Measurements from ENCODE around the gene ZBTB40. TPM values are rescaled to one million over a fixed set of nuclear protein-coding genes. Genes with fewer than 3 reads are reported as not detected.

The ZBTB40 gene
- total RNA-seq, 1 experiment from 2014 or later: 20.4 TPM

DNA sequence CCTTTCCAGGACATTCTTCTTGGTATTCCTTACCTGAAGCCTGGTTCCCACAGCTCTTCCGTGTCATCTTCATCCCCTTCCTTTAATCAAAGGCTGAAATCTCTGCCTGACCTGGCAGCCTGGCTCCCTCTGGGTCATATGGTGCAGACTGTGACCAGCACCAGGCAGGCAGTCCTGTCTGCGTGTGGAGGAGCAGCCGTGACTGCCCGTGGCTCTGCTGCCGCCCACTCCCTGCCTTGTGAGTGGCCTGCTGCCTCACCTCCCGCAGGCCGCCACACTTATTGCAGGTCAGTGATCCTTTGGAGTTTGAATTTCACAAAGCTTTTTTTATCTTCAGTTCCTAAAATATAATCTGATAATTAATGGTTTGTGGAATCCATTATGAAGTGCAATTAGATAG is 75.5 kb downstream of the ZBTB40 start:
- H3K27me3 ChIP-seq (replicated peaks; ENCODE audit: control insufficient read depth, insufficient read depth, low read length): no peaks in the 10 kb centered on the region
- H3K27ac Mint-ChIP-seq (ENCODE audit: unreplicated experiment): no peak overlapping the region
- POLR2A ChIA-PET: no interaction called here
- no peaks in the 10 kb centered on the region for H3K4me1 Mint-ChIP-seq (ENCODE audit: low read depth, unreplicated experiment)
- BruUV-seq (replicated peaks): no TSS peak
- H3K36me3 ChIP-seq (ENCODE audit: control insufficient read depth, insufficient read depth, low read length): no peaks in the 10 kb centered on the region; the same call in 1 of the 2 replicates
- DNase-seq: no peak
- CTCF ChIA-PET: interaction anchor here (0.6 to 1.0 kb wide), 3 partner anchors 17 to 115 kb away, joined by 4 to 6 read pairs (median 4); no protein-coding TSS in a partner anchor
- TF ChIP-seq, protein P1, sequence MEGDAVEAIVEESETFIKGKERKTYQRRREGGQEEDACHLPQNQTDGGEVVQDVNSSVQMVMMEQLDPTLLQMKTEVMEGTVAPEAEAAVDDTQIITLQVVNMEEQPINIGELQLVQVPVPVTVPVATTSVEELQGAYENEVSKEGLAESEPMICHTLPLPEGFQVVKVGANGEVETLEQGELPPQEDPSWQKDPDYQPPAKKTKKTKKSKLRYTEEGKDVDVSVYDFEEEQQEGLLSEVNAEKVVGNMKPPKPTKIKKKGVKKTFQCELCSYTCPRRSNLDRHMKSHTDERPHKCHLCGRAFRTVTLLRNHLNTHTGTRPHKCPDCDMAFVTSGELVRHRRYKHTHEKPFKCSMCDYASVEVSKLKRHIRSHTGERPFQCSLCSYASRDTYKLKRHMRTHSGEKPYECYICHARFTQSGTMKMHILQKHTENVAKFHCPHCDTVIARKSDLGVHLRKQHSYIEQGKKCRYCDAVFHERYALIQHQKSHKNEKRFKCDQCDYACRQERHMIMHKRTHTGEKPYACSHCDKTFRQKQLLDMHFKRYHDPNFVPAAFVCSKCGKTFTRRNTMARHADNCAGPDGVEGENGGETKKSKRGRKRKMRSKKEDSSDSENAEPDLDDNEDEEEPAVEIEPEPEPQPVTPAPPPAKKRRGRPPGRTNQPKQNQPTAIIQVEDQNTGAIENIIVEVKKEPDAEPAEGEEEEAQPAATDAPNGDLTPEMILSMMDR (IDR thresholded peaks at IDR 0.05; ENCODE audit: insufficient read depth in 1 of 2, low read depth in 1 of 2, low read length in 1 of 2, severe bottlenecking in 1 of 2, unreplicated experiment in 1 of 2): no peak
- no peaks in the 10 kb centered on the region for H3K9me3 ChIP-seq
- H3K9me3 Mint-ChIP-seq (ENCODE audit: unreplicated experiment): no peaks in the 10 kb centered on the region
- H3K4me1 ChIP-seq: no peaks in the 10 kb centered on the region
- peaks cover 25% of the 10 kb centered on the region for H3K36me3 Mint-ChIP-seq (ENCODE audit: insufficient read depth, unreplicated experiment)
- intact Hi-C loops (cut with micrococcal nuclease; ENCODE audit: unreplicated experiment): no loop called here
- no peak overlapping the region for H3K4me3 Mint-ChIP-seq (ENCODE audit: unreplicated experiment)
- H3K4me3 ChIP-seq (ENCODE audit: low read depth, low read length): no peak overlapping the region
- H3K27me3 Mint-ChIP-seq (ENCODE audit: insufficient read depth, unreplicated experiment): no peaks in the 10 kb centered on the region

DNA sequence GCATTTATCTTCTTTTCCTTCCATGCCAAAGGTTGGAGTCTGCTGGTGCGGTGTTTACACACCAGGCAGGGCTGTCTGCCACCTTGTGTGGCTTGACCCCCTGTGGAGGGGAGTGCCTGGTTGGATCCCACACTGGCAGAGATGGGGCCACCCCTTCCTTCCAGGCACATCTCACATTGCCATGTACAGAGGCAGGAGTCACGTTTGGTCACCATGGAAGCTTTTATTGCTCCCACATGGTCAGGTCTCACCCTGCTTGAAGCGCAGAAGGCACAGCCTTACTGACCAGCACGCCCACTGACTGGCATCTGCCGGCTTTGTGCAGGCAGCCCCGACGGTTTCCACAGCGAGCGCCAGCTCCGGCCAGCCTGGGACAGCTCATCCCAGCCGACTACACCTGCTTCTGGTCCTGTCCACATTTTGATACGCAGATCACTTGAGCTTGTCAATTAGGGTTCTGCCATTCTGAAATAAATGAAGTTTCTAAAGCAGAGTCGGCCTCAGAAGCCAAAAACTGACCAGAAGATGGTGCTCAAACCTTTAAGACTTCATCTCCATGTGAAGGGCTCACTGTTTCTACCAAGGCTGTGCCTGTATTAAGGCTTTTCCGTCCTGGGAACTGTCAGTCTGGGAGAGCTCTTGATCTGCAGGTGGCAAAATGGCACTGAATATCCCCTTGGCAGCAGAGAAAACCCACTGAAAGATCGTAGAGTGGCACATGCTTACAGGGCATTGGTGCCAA is 76.1 kb downstream of the ZBTB40 start:
- no peak overlapping the region for H3K4me3 Mint-ChIP-seq (ENCODE audit: unreplicated experiment)
- intact Hi-C loops (cut with micrococcal nuclease; ENCODE audit: unreplicated experiment): loop anchor here (1.0 kb wide), 1 partner anchor 115 kb away; no protein-coding TSS in a partner anchor

DNA sequence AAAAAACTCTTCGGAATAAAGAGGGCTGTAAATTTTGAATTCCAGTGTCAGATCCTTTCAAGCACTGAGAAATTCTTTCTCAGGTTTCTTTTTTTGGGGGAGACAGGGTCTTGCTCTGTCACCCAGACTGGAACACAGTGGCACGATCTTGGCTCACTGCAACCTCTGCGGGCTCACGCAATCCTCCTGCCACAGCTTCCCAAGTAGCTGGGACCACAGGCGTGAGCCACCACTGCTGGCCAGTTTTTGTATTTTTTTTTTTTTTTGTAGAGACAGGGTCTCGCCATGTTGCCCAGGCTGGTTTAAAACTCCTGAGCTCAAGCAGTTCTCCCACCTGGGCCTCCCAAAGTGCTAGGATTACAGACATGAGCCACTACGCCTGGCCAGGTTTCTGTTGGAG is 76.8 kb downstream of the ZBTB40 start:
- intact Hi-C loops (cut with micrococcal nuclease; ENCODE audit: unreplicated experiment): loop anchor here (1.0 kb wide), 1 partner anchor 114 kb away; no protein-coding TSS in a partner anchor
- Histone ChIP-seq H3K9me3 (no peaks in the 10 kb centered on the region), H3K27me3 (replicated peaks; ENCODE audit: control insufficient read depth, insufficient read depth, low read length) (no peaks in the 10 kb centered on the region), H3K36me3 (ENCODE audit: control insufficient read depth, insufficient read depth, low read length) (no peaks in the 10 kb centered on the region; the same call in 1 of the 2 replicates), H3K4me3 (ENCODE audit: low read depth, low read length) (no peak overlapping the region), H3K4me1 (no peaks in the 10 kb centered on the region)
- no peak overlapping the region for H3K27ac Mint-ChIP-seq (ENCODE audit: unreplicated experiment)
- no peaks in the 10 kb centered on the region for H3K27me3 Mint-ChIP-seq (ENCODE audit: insufficient read depth, unreplicated experiment)
- no TSS peak for BruUV-seq (replicated peaks)
- peaks cover 18% of the 10 kb centered on the region for H3K36me3 Mint-ChIP-seq (ENCODE audit: insufficient read depth, unreplicated experiment)
- no peak for DNase-seq
- ChIA-PET POLR2A (no interaction called here), CTCF (interaction anchor here (1.0 kb wide), 1 partner anchor 114 kb away, joined by 4 read pairs; no protein-coding TSS in a partner anchor)
- no peaks in the 10 kb centered on the region for H3K4me1 Mint-ChIP-seq (ENCODE audit: low read depth, unreplicated experiment)
- no peaks in the 10 kb centered on the region for H3K9me3 Mint-ChIP-seq (ENCODE audit: unreplicated experiment)
- TF ChIP-seq, protein P1 (IDR thresholded peaks at IDR 0.05; ENCODE audit: insufficient read depth in 1 of 2, low read depth in 1 of 2, low read length in 1 of 2, severe bottlenecking in 1 of 2, unreplicated experiment in 1 of 2): no peak
- no peak overlapping the region for H3K4me3 Mint-ChIP-seq (ENCODE audit: unreplicated experiment)

More for the DNA sequence above, 76.1 kb downstream of the ZBTB40 start:
- TF ChIP-seq, protein P1 (IDR thresholded peaks at IDR 0.05; ENCODE audit: insufficient read depth in 1 of 2, low read depth in 1 of 2, low read length in 1 of 2, severe bottlenecking in 1 of 2, unreplicated experiment in 1 of 2): no peak
- Mint-ChIP-seq H3K27me3 (ENCODE audit: insufficient read depth, unreplicated experiment) (no peaks in the 10 kb centered on the region), H3K4me1 (ENCODE audit: low read depth, unreplicated experiment) (no peaks in the 10 kb centered on the region), H3K9me3 (ENCODE audit: unreplicated experiment) (no peaks in the 10 kb centered on the region), H3K27ac (ENCODE audit: unreplicated experiment) (no peak overlapping the region), H3K36me3 (ENCODE audit: insufficient read depth, unreplicated experiment) (peaks cover 25% of the 10 kb centered on the region)
- CTCF ChIA-PET: interaction anchor here (0.6 to 1.0 kb wide), 3 partner anchors 17 to 115 kb away, joined by 4 to 6 read pairs (median 4); no protein-coding TSS in a partner anchor
- POLR2A ChIA-PET: no interaction called here
- no peak for DNase-seq
- no peaks in the 10 kb centered on the region for H3K9me3 ChIP-seq
- H3K27me3 ChIP-seq (replicated peaks; ENCODE audit: control insufficient read depth, insufficient read depth, low read length): no peaks in the 10 kb centered on the region
- BruUV-seq (replicated peaks): no TSS peak
- no peak overlapping the region for H3K4me3 ChIP-seq (ENCODE audit: low read depth, low read length)
- no peaks in the 10 kb centered on the region for H3K4me1 ChIP-seq
- no peaks in the 10 kb centered on the region for H3K36me3 ChIP-seq (ENCODE audit: control insufficient read depth, insufficient read depth, low read length)
